ENCODE measurements around the gene DBH. TPM values are rescaled to one million over a fixed set of nuclear protein-coding genes. Genes with fewer than 3 reads are reported as not detected.

The DBH gene
- polyA plus RNA-seq, 1 donor (not counting 4 experiments of a cell fraction or from before 2014, with no cell fraction given) = not detected

DNA sequence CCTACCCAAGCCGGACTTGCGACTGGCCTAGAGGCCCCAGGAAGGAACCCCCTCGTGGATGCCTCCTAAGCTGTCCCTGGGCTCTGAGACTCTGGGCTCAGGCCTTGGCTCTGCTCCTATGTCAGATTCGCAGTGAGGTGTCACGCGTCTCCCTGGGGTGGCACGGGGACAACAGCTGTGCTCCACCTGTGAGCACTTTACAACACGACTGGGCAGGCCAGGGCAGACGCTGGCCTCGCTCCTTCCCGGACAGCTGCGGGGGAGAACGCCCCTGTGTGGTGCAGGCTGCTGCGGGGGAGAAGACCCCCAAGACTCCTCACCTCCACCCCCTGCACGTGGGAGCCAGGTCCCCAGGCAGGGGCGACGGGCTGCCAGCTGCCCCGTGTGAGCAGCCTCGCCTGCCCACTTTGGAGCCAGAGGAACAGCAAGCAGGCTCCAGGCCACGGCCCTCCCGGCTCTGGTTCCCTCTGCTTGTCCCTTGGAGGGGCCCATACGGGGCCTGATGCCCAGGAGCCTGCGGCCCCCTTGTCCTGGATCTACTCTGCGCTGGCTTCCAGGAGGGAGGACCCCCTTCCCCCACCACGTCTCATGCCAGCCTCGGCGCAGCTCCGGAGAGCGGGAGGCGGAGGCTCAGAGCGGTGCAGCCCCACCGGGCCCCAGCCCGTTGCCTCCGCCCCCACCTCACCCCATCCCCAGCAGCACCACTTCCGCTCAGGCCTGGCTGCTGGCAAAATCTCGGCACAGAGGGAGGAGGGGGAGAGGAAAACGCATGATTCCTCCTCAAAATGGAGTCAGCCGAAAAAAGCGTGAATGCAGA lies 66.0 kb downstream of the DBH start:
- Histone ChIP-seq H3K4me2 (ENCODE audit: control insufficient read depth, extremely low read depth, insufficient read depth, low read depth, low read length) (no peak overlapping the region), H2AFZ (ENCODE audit: control insufficient read depth, low read length) (no peak overlapping the region), H3K9me1 (ENCODE audit: control insufficient read depth, extremely low read depth, insufficient read depth, low read length) (no peaks in the 10 kb centered on the region), H3K4me3 (ENCODE audit: control insufficient read depth in 2 of 3, extremely low read depth in 1 of 3, insufficient read depth in 2 of 3, low read depth in 1 of 3, low read length in 3 of 3) (no peak overlapping the region), H3K27ac (ENCODE audit: control insufficient read depth, insufficient read depth, low read length) (no peak overlapping the region), H3K9me3 (ENCODE audit: control insufficient read depth, low read depth, low read length) (no peaks in the 10 kb centered on the region), H3K79me2 (ENCODE audit: control insufficient read depth, insufficient read depth, low read length) (no peaks in the 10 kb centered on the region), H3K27me3 (ENCODE audit: control insufficient read depth, extremely low read depth, insufficient read depth, low read length) (peaks cover 63% of the 10 kb centered on the region), H3K36me3 (ENCODE audit: control insufficient read depth in 2 of 2, extremely low read depth in 1 of 2, insufficient read depth in 2 of 2, low read length in 2 of 2) (no peaks in the 10 kb centered on the region), H4K20me1 (ENCODE audit: control insufficient read depth, extremely low read depth, insufficient read depth, low read length) (no peaks in the 10 kb centered on the region), H3K9ac (ENCODE audit: control insufficient read depth, extremely low read depth, insufficient read depth, low read length) (no peak overlapping the region), H3K4me1 (ENCODE audit: control insufficient read depth, extremely low read depth, insufficient read depth, low read length) (no peaks in the 10 kb centered on the region)
- FAIRE-seq (no peak), DNase-seq (ENCODE audit: low read depth, low spot score) (no peak)
- TF ChIP-seq, protein P1, sequence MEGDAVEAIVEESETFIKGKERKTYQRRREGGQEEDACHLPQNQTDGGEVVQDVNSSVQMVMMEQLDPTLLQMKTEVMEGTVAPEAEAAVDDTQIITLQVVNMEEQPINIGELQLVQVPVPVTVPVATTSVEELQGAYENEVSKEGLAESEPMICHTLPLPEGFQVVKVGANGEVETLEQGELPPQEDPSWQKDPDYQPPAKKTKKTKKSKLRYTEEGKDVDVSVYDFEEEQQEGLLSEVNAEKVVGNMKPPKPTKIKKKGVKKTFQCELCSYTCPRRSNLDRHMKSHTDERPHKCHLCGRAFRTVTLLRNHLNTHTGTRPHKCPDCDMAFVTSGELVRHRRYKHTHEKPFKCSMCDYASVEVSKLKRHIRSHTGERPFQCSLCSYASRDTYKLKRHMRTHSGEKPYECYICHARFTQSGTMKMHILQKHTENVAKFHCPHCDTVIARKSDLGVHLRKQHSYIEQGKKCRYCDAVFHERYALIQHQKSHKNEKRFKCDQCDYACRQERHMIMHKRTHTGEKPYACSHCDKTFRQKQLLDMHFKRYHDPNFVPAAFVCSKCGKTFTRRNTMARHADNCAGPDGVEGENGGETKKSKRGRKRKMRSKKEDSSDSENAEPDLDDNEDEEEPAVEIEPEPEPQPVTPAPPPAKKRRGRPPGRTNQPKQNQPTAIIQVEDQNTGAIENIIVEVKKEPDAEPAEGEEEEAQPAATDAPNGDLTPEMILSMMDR (optimal IDR thresholded peaks at IDR 0.05 in 1 of 3, IDR thresholded peaks at IDR 0.05 in 1 of 3, conservative IDR thresholded peaks at IDR 0.05 in 1 of 3; ENCODE audit: extremely low read depth in 1 of 3, insufficient read depth in 2 of 3, low read length in 3 of 3) = no peak
- TF ChIP-seq EZH2 (IDR thresholded peaks at IDR 0.05; ENCODE audit: low read length) = peak; percentile 37
- dilution Hi-C loops (cut with MboI; ENCODE audit: extremely low pct_ligation_motif_present, low sequenced_read_pairs) = no loop called here

DNA sequence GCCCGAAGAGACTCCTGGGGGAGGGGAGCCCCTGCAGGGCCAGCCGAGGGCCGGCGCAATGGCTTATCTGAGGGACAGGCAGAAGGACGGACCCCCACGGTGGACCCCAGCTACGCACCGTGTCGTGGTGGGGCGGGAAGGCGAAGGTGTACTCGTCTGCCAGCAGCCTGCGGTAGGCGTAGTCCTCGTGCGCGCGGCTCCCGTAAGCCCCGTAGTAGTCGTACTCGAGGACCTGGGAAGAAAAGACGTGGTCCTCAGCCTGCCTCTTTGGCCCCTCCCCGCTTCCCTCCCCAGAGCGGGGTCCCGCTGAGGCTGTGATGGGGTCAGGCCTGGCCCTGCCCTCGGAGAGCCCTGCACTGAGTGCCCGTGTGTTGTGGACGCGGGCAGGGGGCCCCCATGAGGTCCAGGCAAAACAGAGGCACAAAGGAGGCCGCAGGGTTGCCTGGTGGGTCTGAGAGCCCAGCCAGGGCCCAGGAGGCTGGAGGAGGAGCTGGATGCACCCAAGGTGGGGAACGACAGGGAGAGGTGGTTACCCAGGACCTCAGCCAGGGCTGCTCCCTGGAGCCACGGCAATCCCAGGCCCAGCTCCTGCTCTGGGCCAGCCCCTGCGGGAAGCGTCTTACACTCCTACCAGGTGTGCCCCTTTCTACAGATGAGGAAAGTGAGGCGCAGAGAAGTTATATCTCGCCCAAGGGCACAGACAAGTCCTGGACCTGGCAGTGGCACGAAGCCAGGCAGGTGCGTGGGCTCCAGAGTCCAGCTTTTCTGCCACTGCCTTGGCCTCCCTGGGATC lies 66.8 kb downstream of the DBH start:
- Histone ChIP-seq H3K36me3 (ENCODE audit: control insufficient read depth in 2 of 2, extremely low read depth in 1 of 2, insufficient read depth in 2 of 2, low read length in 2 of 2) (no peaks in the 10 kb centered on the region), H3K9ac (ENCODE audit: control insufficient read depth, extremely low read depth, insufficient read depth, low read length) (no peak overlapping the region), H3K9me3 (ENCODE audit: control insufficient read depth, low read depth, low read length) (no peaks in the 10 kb centered on the region), H3K4me3 (ENCODE audit: control insufficient read depth in 2 of 3, extremely low read depth in 1 of 3, insufficient read depth in 2 of 3, low read depth in 1 of 3, low read length in 3 of 3) (no peak overlapping the region), H3K27me3 (ENCODE audit: control insufficient read depth, extremely low read depth, insufficient read depth, low read length) (peaks cover 64% of the 10 kb centered on the region), H4K20me1 (ENCODE audit: control insufficient read depth, extremely low read depth, insufficient read depth, low read length) (no peaks in the 10 kb centered on the region), H3K4me2 (ENCODE audit: control insufficient read depth, extremely low read depth, insufficient read depth, low read depth, low read length) (no peak overlapping the region), H3K79me2 (ENCODE audit: control insufficient read depth, insufficient read depth, low read length) (no peaks in the 10 kb centered on the region), H2AFZ (ENCODE audit: control insufficient read depth, low read length) (no peak overlapping the region), H3K27ac (ENCODE audit: control insufficient read depth, insufficient read depth, low read length) (no peak overlapping the region), H3K4me1 (ENCODE audit: control insufficient read depth, extremely low read depth, insufficient read depth, low read length) (no peaks in the 10 kb centered on the region), H3K9me1 (ENCODE audit: control insufficient read depth, extremely low read depth, insufficient read depth, low read length) (no peaks in the 10 kb centered on the region)
- TF ChIP-seq, protein P1 (optimal IDR thresholded peaks at IDR 0.05 in 1 of 3, IDR thresholded peaks at IDR 0.05 in 1 of 3, conservative IDR thresholded peaks at IDR 0.05 in 1 of 3; ENCODE audit: extremely low read depth in 1 of 3, insufficient read depth in 2 of 3, low read length in 3 of 3) = no peak
- peak; percentile 79 for TF ChIP-seq EZH2 (IDR thresholded peaks at IDR 0.05; ENCODE audit: low read length)
- DNase-seq (ENCODE audit: low read depth, low spot score) (no peak), FAIRE-seq (no peak)
- dilution Hi-C loops (cut with MboI; ENCODE audit: extremely low pct_ligation_motif_present, low sequenced_read_pairs) = no loop called here

Data from keratinocyte (primary cell).